ENCODE results near the gene POLE2. TPM values are rescaled to one million over a fixed set of nuclear protein-coding genes. Genes with fewer than 3 reads are reported as not detected.

POLE2 gene
- total and polyA plus RNA-seq, 2 of the 4 experiments (the other 2 are of a cell fraction) = 12.2 to 12.3 TPM

DNA sequence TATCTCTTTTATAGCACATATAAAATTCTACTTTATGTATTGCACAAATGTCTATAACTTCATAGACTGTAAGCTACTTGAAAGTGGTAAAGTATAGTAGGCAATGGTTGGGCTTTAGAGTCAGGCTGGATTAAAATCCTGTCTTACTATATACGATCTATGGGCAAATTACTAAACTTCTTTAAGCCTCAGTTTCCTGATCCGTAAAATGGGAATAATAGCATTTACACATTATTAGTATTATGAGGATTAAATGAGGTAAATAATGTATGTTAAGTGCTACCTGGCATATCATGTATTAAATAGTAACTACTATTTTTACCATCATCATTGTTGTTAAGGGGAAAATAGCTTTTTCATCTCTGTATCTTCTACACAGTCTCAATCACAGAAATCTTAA, 14.4 kb downstream of the POLE2 start:
- H4K5ac ChIP-seq (ENCODE audit: low read depth, low read length) = no peak overlapping the region
- H3K14ac ChIP-seq (replicated peaks; ENCODE audit: low read depth, low read length) = no peak overlapping the region
- in situ Hi-C loops (cut with MboI; ENCODE audit: low sequenced_read_pairs) (no loop called here), intact Hi-C loops (cut with micrococcal nuclease) (no loop called here), dilution Hi-C loops (cut with HindIII; ENCODE audit: low sequenced_read_pairs, unreplicated experiment) (no loop called here)
- CTCF ChIA-PET = no interaction called here
- no peak overlapping the region for H3K23ac ChIP-seq (ENCODE audit: low read depth, low read length)
- no peak overlapping the region for H2BK120ac ChIP-seq (ENCODE audit: low read depth, low read length)
- H3K79me1 ChIP-seq (ENCODE audit: low read depth in 1 of 2, low read length in 2 of 2) = peaks cover 5 to 16% of the 10 kb centered on the region in 2 experiments; a peak in 3 of 4 replicates
- WGBS, 2 experiments (ENCODE audit: extremely low coverage in 2 of 2, insufficient read length in 1 of 2) = no CpG with 5 or more reads among the region's 2 CpGs
- H2AK5ac ChIP-seq (ENCODE audit: low read depth, low read length) = no peak overlapping the region
- TF ChIP-seq FOS (IDR thresholded peaks at IDR 0.05; ENCODE audit: low read depth, low read length) (no peak), POLR2A (IDR thresholded peaks at IDR 0.05; ENCODE audit: low read depth, low read length) (no peak), RAD21 (IDR thresholded peaks at IDR 0.05; ENCODE audit: low read length) (no peak), MAFK (IDR thresholded peaks at IDR 0.05; ENCODE audit: low read depth, low read length) (no peak), MAZ (IDR thresholded peaks at IDR 0.05; ENCODE audit: borderline replicate concordance, low read depth, low read length) (no peak), BHLHE40 (IDR thresholded peaks at IDR 0.05; ENCODE audit: low read depth, low read length) (no peak), CHD1 (IDR thresholded peaks at IDR 0.05; ENCODE audit: low read depth, low read length) (no peak), SMC3 (IDR thresholded peaks at IDR 0.05; ENCODE audit: low read depth, low read length) (no peak), CEBPB (IDR thresholded peaks at IDR 0.05; ENCODE audit: low read depth, low read length) (no peak), NFE2L2 (IDR thresholded peaks at IDR 0.05; ENCODE audit: low read depth, low read length) (no peak), MXI1 (IDR thresholded peaks at IDR 0.05; ENCODE audit: borderline replicate concordance, low read depth, low read length) (no peak), RCOR1 (IDR thresholded peaks at IDR 0.05; ENCODE audit: insufficient replicate concordance, low read length) (no peak), RFX5 (IDR thresholded peaks at IDR 0.05; ENCODE audit: low read depth, low read length) (no peak)
- TF ChIP-seq, protein P1, sequence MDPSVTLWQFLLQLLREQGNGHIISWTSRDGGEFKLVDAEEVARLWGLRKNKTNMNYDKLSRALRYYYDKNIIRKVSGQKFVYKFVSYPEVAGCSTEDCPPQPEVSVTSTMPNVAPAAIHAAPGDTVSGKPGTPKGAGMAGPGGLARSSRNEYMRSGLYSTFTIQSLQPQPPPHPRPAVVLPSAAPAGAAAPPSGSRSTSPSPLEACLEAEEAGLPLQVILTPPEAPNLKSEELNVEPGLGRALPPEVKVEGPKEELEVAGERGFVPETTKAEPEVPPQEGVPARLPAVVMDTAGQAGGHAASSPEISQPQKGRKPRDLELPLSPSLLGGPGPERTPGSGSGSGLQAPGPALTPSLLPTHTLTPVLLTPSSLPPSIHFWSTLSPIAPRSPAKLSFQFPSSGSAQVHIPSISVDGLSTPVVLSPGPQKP (IDR thresholded peaks at IDR 0.05; ENCODE audit: borderline replicate concordance, low read depth, low read length) = no peak
- TF ChIP-seq, protein P2, sequence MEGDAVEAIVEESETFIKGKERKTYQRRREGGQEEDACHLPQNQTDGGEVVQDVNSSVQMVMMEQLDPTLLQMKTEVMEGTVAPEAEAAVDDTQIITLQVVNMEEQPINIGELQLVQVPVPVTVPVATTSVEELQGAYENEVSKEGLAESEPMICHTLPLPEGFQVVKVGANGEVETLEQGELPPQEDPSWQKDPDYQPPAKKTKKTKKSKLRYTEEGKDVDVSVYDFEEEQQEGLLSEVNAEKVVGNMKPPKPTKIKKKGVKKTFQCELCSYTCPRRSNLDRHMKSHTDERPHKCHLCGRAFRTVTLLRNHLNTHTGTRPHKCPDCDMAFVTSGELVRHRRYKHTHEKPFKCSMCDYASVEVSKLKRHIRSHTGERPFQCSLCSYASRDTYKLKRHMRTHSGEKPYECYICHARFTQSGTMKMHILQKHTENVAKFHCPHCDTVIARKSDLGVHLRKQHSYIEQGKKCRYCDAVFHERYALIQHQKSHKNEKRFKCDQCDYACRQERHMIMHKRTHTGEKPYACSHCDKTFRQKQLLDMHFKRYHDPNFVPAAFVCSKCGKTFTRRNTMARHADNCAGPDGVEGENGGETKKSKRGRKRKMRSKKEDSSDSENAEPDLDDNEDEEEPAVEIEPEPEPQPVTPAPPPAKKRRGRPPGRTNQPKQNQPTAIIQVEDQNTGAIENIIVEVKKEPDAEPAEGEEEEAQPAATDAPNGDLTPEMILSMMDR (conservative IDR thresholded peaks at IDR 0.05; ENCODE audit: low read depth, low read length) = no peak
- TF ChIP-seq, protein P3, sequence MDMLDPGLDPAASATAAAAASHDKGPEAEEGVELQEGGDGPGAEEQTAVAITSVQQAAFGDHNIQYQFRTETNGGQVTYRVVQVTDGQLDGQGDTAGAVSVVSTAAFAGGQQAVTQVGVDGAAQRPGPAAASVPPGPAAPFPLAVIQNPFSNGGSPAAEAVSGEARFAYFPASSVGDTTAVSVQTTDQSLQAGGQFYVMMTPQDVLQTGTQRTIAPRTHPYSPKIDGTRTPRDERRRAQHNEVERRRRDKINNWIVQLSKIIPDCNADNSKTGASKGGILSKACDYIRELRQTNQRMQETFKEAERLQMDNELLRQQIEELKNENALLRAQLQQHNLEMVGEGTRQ (IDR thresholded peaks at IDR 0.05; ENCODE audit: low read depth, low read length) = no peak
- H3K56ac ChIP-seq (ENCODE audit: extremely low read depth, insufficient read depth, low read length) = no peak overlapping the region
- no peak overlapping the region for H2BK15ac ChIP-seq (ENCODE audit: low read depth, low read length)
- no peak overlapping the region for H3K4ac ChIP-seq (ENCODE audit: low read depth, low read length)
- H3K9me3 ChIP-seq (ENCODE audit: control insufficient read depth, insufficient read depth, low read length) = no peaks in the 10 kb centered on the region
- H3K9ac ChIP-seq (ENCODE audit: low read depth, low read length) = no peak overlapping the region
- POLR2A ChIA-PET (ENCODE audit: unreplicated experiment) = no interaction called here
- H2BK5ac ChIP-seq (ENCODE audit: low read depth, low read length, poor library complexity, severe bottlenecking) = no peak overlapping the region
- H3K4me1 ChIP-seq (ENCODE audit: control insufficient read depth, insufficient read depth, low read length) = no peaks in the 10 kb centered on the region
- no peak overlapping the region for H2BK20ac ChIP-seq (ENCODE audit: low read depth, low read length)
- no peak for ATAC-seq (ENCODE audit: low read depth)
- no peak overlapping the region for H2AFZ ChIP-seq (replicated peaks; ENCODE audit: low read length, poor library complexity)
- DNase-seq = no peak
- no peak overlapping the region for H3K4me3 ChIP-seq (ENCODE audit: insufficient read depth, low read depth, low read length)
- H3K9me1 ChIP-seq (ENCODE audit: insufficient read depth, low read length) = peaks cover 6% of the 10 kb centered on the region
- no peak overlapping the region for H3K27ac ChIP-seq (ENCODE audit: insufficient read depth, low read length)
- no peaks in the 10 kb centered on the region; the same call in 1 of the 2 replicates for H4K20me1 ChIP-seq (ENCODE audit: insufficient read depth, low read length)
- no peak overlapping the region for H4K91ac ChIP-seq (ENCODE audit: insufficient read depth, low read depth, low read length)
- H3K27me3 ChIP-seq (ENCODE audit: control insufficient read depth, insufficient read depth, low read length) = no peaks in the 10 kb centered on the region
- H3K4me2 ChIP-seq (ENCODE audit: low read depth, low read length) = no peak overlapping the region
- no TSS peak for BruUV-seq (replicated peaks)
- 0 out of 2 replicates have a peak, but pooled peaks cover 3% of the 10 kb centered on the region for H3K36me3 ChIP-seq (ENCODE audit: control insufficient read depth, insufficient read depth, low read length)
- no peak overlapping the region for H3K18ac ChIP-seq (ENCODE audit: low read depth, low read length)
- H2AK9ac ChIP-seq (replicated peaks; ENCODE audit: low read depth, low read length, poor library complexity) = no peak overlapping the region
- H4K8ac ChIP-seq (ENCODE audit: low read depth in 2 of 2, low read length in 2 of 2) = no peak overlapping the region

Measured in IMR-90 (cell line).